ENCODE measurements around the gene TMEM200A. TPM values are rescaled to one million over a fixed set of nuclear protein-coding genes. Genes with fewer than 3 reads are reported as not detected.

TMEM200A gene
- polyA plus RNA-seq, 3 donors: not detected

DNA sequence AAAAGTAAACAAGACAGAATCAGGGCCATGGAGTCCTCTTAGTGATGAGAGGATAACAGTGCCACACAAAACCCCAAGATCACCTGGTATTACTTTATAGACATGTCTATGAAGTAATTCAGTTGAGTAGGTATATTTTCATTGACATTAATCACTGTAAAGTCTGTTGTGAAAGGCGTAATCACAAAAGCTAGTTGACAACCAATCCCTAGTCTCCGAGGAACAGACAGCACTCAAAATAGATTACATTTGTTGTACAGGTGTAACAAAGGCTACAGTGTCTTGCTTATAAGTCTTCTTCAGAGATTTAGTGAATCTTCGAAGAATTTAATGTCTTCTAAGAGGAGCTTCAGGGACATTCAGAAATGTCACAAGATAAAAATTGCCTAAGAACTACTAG, 120.1 kb downstream of the TMEM200A start:
- Histone ChIP-seq H3K27ac (ENCODE audit: low read depth in 1 of 2, low read length in 2 of 2) (no peak overlapping the region), H3K4me3 (replicated peaks in 1 of 3; ENCODE audit: low read depth in 2 of 3, low read length in 3 of 3) (no peak overlapping the region), H3K36me3 (replicated peaks in 1 of 2; ENCODE audit: control insufficient read depth in 1 of 2, insufficient read depth in 2 of 2, low read length in 2 of 2) (no peaks in the 10 kb centered on the region), H3K4me1 (ENCODE audit: control insufficient read depth in 1 of 2, insufficient read depth in 2 of 2, low read length in 2 of 2) (no peaks in the 10 kb centered on the region), H3K9ac (ENCODE audit: insufficient read depth, low read length, poor library complexity, severe bottlenecking) (no peak overlapping the region), H4K20me1 (ENCODE audit: insufficient read depth, low read length) (no peaks in the 10 kb centered on the region), H3K4me2 (replicated peaks; ENCODE audit: extremely low read depth, low read length, poor library complexity, severe bottlenecking) (no peak overlapping the region), H3K27me3 (ENCODE audit: control insufficient read depth in 2 of 2, insufficient read depth in 2 of 2, low read length in 2 of 2) (no peaks in the 10 kb centered on the region), H3K79me2 (ENCODE audit: insufficient read depth, low read length) (no peaks in the 10 kb centered on the region), H3K9me3 (replicated peaks in 1 of 2; ENCODE audit: control insufficient read depth in 1 of 2, insufficient read depth in 1 of 2, low read length in 2 of 2) (no peaks in the 10 kb centered on the region), H2AFZ (ENCODE audit: insufficient read depth, low read depth, low read length, poor library complexity, severe bottlenecking) (no peak overlapping the region)
- peaks cover 0 to 9% (median 6%) of the 10 kb centered on the region in 7 donors for H3K9me3 Mint-ChIP-seq
- no peak overlapping the region for H3K4me3 Mint-ChIP-seq
- TF ChIP-seq, protein P1, sequence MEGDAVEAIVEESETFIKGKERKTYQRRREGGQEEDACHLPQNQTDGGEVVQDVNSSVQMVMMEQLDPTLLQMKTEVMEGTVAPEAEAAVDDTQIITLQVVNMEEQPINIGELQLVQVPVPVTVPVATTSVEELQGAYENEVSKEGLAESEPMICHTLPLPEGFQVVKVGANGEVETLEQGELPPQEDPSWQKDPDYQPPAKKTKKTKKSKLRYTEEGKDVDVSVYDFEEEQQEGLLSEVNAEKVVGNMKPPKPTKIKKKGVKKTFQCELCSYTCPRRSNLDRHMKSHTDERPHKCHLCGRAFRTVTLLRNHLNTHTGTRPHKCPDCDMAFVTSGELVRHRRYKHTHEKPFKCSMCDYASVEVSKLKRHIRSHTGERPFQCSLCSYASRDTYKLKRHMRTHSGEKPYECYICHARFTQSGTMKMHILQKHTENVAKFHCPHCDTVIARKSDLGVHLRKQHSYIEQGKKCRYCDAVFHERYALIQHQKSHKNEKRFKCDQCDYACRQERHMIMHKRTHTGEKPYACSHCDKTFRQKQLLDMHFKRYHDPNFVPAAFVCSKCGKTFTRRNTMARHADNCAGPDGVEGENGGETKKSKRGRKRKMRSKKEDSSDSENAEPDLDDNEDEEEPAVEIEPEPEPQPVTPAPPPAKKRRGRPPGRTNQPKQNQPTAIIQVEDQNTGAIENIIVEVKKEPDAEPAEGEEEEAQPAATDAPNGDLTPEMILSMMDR (IDR thresholded peaks at IDR 0.05): no peak
- intact Hi-C loops (cut with micrococcal nuclease): no loop called here
- H3K27me3 Mint-ChIP-seq (ENCODE audit: low read depth in 3 of 3): no peaks in the 10 kb centered on the region
- WGBS (ENCODE audit: insufficient coverage): 80% methylated on average over 2 of the region's 3 CpGs
- no peaks in the 10 kb centered on the region for H3K36me3 Mint-ChIP-seq
- H3K4me1 Mint-ChIP-seq: peaks cover 4% of the 10 kb centered on the region
- no peak for DNase-seq
- no peak overlapping the region for H3K27ac Mint-ChIP-seq

DNA sequence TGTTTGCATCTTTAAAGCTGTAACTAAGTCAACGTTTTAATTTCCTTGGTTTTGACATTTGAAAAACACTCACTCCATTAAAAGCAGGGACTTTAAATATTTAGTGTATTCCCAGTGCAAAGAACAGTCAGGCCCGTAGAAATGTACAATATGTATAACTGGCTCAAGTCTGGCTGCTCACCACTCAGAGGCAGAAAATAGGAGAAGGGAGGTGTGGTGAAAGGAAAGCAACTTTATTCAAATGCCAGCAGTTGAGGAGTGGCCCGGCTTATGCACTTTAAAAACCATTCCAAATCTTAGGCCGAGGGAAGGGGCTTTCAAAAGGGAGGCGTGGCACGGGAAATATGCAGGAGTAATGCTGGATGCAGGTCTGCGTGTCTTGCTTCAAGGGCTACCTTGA, 120.6 kb downstream of the TMEM200A start:
- intact Hi-C loops (cut with micrococcal nuclease): no loop called here
- no peaks in the 10 kb centered on the region for H3K9me3 ChIP-seq (replicated peaks in 1 of 2; ENCODE audit: control insufficient read depth in 1 of 2, insufficient read depth in 1 of 2, low read length in 2 of 2)
- no peak for DNase-seq
- no peaks in the 10 kb centered on the region for H3K27me3 Mint-ChIP-seq (ENCODE audit: low read depth in 3 of 3)
- H3K9me3 Mint-ChIP-seq: peaks cover 0 to 10% (median 6%) of the 10 kb centered on the region in 7 donors
- no peak overlapping the region for H3K9ac ChIP-seq (ENCODE audit: insufficient read depth, low read length, poor library complexity, severe bottlenecking)
- no peak overlapping the region for H2AFZ ChIP-seq (ENCODE audit: insufficient read depth, low read depth, low read length, poor library complexity, severe bottlenecking)
- H3K27me3 ChIP-seq (ENCODE audit: control insufficient read depth in 2 of 2, insufficient read depth in 2 of 2, low read length in 2 of 2): no peaks in the 10 kb centered on the region
- H4K20me1 ChIP-seq (ENCODE audit: insufficient read depth, low read length): no peaks in the 10 kb centered on the region
- H3K27ac ChIP-seq (ENCODE audit: low read depth in 1 of 2, low read length in 2 of 2): no peak overlapping the region
- no peaks in the 10 kb centered on the region for H3K36me3 Mint-ChIP-seq
- H3K4me1 ChIP-seq (ENCODE audit: control insufficient read depth in 1 of 2, insufficient read depth in 2 of 2, low read length in 2 of 2): no peaks in the 10 kb centered on the region
- H3K36me3 ChIP-seq (replicated peaks in 1 of 2; ENCODE audit: control insufficient read depth in 1 of 2, insufficient read depth in 2 of 2, low read length in 2 of 2): no peaks in the 10 kb centered on the region
- H3K79me2 ChIP-seq (ENCODE audit: insufficient read depth, low read length): no peaks in the 10 kb centered on the region
- H3K4me1 Mint-ChIP-seq: peaks cover 4% of the 10 kb centered on the region
- 98% methylated on average over 6 of the region's 7 CpGs for WGBS (ENCODE audit: insufficient coverage)
- no peak overlapping the region for H3K27ac Mint-ChIP-seq
- H3K4me2 ChIP-seq (replicated peaks; ENCODE audit: extremely low read depth, low read length, poor library complexity, severe bottlenecking): no peak overlapping the region
- H3K4me3 ChIP-seq (replicated peaks in 1 of 3; ENCODE audit: low read depth in 2 of 3, low read length in 3 of 3): no peak overlapping the region
- TF ChIP-seq, protein P1 (IDR thresholded peaks at IDR 0.05): no peak
- H3K4me3 Mint-ChIP-seq: no peak overlapping the region

Measured in CD14-positive monocyte (primary cell).